Activated CD4-positive, alpha-beta T cell treated with anti-CD3 and anti-CD28 coated beads for 24 hours (primary cell): ENCODE results near the gene ADCY7.

Source experiments
- DNase-seq, 2 donors: peaks; one replicate each; pipeline ENCODE4 v3.0.0-alpha.2; 2020; ENCODE audit warnings: low read depth in 2 of 2

ADCY7 gene

DNA sequence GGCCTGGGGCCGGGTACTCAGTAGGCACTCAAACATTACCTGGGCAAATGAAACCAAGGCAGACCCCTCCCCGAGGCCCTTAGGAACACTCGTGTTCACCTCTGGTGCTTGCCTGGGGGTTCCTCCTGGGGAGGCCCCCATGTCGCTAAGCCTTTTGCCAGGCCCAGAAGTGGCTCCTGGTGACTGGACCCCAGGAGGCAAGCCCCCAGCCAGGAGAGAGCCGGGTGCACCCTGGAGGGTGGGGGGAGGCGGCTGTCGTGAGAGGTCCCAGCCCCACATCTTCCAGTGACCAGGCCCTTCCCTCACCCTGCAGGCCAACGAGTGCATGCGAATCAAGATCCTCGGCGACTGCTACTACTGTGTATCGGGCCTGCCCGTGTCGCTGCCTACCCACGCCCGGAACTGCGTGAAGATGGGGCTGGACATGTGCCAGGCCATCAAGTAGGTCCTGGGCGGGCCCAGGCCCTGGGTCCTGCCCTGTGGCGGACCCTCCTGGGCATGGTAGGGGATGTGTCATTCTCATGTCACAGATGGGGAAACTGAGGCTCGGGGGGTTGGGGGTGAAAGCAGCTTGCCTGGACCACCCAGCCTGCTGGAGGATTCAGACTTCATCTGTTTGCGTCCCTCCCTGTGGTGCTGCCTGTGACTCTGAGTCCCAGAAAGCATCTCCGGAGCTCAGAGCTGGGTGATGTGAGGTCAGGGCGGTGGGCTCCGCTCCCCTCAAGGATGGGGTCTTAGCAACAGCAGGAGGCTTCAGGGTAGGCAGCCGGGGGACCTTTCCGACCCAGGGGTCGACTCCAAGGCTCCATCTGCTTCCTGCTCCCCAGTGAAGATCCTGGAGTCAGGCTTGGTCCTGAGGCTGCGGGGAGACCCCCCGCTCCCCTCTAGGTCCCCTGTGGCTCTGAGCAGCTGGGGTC lies 32.5 kb downstream of the ADCY7 start:
- DNase-seq: no peak

DNA sequence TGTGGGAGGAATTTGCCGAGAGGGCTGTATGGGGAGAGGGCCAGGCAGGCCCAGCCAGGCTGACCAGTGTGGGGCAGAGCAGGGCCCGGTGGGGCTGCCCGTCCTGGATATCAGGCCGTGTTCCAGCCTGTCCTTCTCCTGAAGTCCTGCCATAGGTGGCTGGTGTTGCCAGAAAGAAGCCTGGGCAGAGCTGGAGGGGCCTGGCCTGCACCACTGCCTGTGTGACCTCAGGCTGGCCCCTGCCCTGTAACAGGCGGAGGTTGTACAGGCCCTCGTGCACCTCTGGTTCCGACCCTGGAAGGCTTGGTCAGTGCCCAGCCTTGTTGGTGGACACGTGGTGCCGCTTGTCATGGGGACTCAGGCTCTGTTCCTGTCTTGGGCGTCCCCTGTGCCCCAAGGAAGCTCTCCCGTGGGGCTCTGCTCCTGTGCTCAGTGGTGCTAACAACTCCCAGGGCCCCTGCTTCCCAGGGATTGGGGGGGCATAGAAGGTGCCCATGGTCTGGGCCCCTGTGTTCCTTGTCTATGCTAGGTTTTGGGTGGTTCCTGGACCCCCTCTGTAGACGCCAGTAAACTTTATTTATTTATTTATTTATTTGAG lies 33.3 kb downstream of the ADCY7 start:
- DNase-seq: no peak

DNA sequence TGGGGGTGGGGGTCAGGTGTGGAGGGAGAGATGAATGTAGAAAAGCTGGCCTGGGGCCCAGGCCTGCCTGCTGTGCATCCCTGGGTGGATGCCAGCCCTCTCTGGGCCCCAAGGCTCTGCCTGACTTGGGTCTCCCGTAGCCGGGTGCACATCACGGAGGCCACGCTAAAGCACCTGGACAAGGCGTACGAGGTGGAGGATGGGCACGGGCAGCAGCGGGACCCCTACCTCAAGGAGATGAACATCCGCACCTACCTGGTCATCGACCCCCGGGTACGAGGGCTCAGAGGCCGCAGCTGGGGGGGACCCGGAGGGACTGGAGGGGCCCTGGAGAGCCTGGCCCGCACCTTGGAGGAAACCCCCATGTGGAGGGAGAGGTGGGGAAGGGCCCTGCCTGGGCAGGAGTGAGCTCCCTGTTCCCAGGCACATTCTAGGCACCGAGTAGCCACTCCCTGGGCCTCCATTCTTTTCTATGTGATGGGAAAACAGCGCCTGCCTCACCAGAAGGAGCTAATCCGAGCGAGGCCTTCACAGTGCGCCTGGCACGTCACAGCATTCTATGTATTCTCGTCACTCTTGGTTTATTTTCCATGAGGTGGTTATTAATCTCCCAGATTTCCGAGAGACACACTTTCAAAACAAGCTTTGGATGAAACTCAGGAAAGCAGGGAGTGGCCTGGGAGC lies 34.7 kb downstream of the ADCY7 start:
- no peak for DNase-seq

DNA sequence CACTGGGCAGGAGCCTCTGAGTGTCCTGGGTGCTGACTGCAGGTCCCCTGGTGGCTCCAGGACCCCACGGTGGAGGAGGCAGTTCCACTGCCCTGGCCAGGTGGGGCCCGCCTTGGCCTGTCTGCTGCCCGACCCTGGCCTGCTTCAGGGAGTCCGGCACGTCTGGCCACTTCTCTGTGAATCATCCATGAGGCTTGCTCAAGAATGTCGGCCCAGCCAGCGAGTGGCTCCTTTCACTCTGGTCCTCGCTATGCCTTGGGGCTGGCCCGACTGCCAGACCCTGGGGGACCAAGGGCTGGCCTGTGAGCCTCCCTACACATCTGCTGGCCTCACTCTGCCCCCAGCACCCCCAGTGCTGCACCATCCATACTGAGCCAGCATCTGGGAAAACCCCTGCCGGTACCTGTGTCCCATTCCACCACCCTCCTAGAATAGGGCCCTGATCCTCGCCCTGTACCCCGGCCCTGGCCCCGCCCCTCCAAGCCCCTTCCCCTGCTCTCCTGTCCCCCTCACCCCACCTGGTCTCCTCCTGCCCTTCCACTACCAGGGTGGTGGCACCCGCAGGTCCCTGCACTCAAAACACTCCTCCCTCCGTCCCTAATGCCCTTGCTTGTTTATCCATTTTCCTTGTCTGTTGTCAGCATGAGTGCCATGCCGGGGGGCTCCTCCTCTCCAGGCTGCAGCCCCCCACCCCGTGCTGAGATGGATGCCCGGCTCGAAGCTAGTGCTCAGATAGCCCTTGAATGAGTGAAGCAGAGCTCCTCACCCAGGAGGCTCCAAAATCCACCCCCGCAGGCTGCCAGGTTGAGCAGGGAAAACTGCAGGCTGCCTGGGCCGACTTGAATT lies 35.5 kb downstream of the ADCY7 start:
- DNase-seq: no peak

DNA sequence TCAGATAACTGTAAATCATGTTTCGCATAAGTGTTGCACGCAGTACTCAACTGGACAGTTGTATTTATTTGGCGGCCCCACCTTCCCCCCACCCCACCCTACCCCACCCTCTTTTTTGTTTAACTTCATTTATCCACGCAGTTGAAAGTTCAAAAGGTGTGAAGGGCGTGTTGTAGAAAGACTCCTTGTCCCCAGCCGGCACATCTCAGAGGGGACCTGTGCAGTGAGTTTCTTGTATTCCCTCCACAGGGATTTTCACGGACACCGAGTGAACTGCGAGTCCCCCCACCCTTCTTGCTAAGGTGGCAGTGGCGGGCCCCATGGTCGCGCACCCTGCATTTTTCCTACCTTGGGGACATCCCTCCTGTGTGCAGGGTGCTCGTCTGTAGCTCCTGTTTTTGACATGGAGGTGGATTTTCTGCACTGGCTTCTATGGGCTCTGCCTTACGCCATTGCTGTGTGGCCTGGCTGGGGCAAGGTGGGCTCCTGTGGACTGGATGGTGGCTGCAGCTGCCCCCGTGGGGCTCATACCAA lies 36.2 kb downstream of the ADCY7 start:
- no peak for DNase-seq

DNA sequence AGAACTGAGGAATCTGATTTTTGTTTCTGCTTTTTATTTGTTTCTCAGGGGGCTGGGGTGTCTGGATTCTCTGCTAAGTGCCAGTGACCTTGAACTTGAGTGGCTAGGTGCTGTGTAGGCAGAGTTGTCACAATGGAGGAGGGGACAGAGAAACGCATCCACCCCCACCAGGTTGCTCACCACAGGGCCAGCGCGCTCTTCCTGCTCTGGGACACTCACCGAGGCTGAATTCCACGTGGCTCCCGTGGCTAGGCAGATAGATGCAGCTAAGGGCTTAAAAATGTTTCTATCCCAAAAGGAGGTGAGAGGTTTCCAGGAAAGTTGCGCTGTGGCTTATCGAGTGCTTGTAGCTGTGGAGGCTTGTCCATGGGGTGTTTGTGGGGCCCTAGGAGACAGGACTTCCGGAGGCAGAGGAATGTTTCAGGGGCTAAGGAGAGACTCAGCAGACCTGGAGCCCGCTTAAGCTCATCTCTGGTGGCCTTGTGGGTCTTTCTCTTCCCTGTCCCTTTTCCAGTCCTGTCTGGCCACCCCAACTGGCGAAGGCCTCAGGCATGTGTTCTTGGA lies 36.8 kb downstream of the ADCY7 start:
- no peak for DNase-seq

DNA sequence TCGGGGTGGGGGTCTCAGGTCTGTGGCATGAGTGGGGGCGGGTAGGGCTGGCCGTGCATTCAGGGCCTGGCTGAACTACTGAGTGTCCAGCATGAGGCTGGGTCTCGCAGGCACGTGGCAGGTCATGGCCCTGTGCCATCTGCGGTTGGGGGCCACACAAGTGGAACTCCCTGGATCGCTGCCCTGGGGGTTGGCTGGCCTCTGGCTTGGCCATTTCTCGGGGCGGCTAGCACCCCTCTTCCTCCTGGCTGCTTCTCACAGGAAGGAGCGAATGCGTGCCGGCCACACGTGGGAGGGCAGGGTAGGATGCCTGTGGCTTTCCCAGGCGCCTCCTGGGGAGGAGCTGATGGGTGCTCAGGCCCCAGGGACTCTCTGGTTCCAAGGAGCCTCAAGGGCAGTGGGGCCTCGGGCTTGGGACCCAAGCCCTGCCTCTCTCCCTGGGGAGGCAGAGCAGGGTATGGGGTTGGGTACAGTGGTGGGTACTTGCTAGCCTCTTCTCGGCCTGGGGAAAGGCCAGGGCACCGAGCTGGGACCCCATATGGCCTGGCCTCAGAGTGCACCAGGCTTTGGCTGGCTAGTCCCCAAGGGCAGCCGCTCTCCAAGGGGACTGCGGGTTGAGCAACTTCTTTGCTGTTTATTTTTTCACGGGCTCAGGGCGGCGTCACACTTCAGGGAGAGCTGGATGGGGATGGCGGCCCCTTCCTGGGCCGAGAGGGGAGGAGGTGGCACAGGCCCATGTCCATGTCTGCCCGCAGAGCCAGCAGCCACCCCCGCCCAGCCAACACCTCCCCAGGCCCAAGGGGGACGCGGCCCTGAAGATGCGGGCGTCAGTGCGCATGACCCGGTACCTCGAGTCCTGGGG lies 37.5 kb downstream of the ADCY7 start:
- DNase-seq: no peak

DNA sequence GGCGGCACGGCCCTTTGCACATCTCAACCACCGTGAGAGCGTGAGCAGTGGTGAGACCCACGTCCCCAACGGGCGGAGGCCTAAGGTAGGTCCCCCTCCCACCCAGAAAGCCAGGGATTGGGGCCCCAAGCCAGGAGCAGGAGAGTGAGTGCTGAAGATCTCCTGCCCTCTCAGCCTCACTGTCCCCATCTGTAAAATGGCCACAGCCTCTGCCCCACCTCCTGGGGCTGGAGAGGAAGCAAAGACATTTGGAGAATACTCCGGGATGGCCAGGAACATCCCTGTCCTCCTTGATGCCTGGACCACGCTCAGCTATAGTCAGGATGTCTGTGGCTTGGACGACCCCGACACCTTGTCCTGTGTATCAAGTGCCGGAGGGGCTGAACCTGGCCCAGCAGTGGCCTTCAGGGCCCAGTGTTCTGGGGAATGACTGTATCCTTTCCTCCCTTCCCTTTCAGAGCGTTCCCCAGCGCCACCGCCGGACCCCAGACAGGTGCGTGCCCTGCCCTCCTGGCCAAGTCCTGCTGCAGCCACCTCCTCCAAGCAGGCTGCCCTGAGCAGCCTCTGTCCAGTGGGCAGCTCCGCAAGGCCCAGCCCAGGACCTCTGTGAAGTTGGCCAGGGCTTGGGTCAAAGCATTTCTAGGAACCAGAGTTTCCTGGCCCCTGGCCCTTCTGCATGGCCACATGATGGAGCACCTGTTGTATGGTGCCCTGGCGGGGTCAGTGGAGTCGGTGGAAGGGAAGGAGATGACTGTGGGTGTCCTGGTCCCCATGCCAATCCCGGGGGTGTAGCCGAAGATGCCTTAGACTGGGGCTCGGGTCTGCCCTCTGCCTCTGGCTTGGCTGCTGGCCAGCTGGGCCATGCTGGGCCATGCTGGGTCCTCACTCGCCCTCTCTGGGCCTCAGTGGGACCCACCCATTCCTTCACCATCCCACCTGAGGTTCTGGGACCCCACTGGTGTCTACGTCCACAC lies 38.4 kb downstream of the ADCY7 start:
- no peak for DNase-seq

DNA sequence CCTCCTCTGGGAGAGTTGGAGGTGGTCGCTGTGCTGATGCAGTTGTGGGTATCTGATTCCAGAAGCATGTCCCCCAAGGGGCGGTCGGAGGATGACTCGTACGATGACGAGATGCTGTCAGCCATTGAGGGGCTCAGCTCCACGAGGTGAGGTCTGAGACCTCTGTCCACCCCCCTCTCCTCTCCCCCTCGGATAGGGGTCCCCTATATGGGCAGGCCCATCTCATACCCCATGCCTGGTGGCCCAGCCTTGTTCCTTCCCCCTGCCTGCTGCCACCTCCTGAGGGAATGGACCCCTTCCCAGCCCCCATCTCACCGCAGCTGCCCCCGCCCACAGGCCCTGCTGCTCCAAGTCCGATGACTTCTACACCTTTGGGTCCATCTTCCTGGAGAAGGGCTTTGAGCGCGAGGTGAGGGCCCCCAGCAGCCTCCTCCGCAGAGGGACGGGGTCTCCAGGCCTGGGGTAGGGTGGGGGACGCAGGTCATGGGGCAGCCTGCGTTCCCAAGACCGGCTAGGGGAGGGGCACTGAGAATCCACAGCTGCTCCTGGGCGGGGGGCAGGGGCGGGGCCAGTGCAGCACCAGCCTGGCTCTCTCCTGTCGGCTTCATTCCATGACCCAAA lies 39.2 kb downstream of the ADCY7 start:
- no peak for DNase-seq

DNA sequence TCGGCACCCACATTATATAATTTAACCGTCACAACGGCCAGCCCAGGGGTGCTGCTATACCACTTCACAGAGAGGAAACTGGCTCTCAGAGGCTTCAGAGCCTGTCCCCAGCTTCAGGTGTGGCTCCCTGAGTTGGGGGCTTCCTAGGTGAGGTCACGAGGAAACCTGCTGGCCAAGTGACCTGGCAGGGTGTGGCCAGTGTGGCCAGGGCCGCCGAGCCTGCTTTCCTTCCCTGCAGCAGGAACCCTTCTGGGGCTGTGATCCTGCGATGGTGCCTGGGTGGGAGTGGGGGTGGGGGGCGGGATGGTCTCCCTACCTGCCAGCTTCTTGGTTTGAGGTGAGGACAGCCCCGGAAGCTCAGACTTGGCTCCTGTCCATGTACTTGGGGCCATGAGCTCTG lies 39.9 kb downstream of the ADCY7 start:
- DNase-seq: no peak

DNA sequence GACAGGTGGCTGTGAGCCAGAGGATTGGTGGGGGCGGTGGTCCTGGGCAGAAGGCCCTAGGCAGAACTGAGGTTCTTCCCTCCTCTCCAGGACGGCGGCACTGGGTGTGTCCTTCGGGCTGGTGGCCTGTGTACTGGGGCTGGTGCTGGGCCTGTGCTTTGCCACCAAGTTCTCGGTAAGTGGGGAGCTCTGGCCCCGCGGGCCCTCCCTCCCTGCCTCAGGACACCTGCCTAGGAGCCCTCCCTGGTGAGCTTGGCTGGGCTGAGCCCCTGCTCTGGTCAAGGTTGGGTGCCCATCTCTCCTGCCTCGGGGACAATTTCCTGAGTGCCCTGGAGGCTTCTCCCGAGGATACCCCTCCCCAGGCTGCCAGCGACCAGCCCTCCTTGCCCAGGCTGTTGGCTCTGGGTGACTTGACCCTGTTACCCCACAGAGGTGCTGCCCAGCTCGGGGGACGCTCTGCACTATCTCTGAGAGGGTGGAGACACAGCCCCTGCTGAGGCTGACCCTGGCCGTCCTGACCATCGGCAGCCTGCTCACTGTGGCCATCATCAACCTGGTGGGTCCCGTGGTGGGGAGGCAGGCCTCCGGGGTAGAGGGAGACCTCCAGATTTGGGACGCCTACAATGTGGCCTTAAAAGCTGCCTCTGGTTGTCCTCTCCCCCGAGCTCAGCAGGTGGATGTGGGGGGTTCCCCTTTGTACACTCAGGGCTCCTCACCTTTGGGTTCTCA lies 42.0 kb downstream of the ADCY7 start:
- no peak for DNase-seq

DNA sequence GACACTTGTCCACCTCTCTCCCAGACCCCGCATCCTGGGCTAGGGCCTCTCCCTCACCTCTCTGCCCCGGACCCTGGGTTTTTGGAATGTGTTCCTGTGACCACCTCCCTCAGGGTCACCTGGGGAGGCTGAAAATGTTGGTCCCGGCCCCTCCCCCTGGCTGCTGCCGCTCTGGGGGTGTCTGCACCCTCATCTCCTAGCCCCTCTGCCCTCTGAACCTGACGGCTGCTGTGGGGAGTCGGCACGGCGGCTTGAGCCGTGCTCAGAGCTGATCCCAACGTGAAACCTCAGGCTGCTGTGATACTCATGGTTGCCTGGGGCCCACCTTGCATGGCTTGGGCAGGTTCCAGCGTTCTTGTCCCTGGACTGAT lies 42.8 kb downstream of the ADCY7 start:
- no peak for DNase-seq

DNA sequence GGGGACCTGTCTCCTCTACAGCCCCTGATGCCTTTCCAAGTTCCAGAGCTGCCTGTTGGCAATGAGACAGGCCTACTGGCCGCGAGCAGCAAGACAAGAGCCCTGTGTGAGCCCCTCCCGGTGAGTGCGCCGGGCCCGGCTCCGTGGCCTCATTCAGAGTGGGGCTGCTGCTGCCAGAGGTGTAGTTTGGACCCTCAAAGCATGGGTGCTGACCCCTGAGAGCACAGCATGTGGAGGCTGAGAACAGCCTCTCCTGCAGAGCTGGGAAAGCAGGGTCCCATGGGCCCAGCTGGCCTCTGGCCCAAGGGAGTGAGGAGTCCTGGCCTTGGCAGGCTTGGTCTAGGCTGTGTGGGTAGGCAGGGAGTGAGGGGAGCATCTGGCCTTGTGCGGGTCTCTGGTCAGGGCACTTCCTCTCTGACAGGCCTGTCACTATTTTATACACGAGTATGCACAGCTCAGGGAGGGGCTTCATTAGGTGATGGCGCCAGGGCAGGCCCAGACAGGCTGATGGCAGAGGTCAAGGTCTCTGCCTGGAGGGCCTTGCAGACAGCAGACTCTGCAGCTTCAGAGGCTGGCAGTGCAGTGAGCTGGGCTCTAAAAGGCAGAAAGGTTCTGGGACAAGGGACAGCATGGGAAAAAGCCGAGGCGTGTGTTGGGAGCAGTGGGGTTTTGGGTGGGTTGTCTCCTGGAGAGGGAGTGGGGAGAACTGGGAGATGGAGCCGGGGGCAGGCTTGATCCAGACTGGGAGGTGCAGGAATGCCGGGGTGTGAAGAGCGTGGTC lies 43.4 kb downstream of the ADCY7 start:
- no peak for DNase-seq

DNA sequence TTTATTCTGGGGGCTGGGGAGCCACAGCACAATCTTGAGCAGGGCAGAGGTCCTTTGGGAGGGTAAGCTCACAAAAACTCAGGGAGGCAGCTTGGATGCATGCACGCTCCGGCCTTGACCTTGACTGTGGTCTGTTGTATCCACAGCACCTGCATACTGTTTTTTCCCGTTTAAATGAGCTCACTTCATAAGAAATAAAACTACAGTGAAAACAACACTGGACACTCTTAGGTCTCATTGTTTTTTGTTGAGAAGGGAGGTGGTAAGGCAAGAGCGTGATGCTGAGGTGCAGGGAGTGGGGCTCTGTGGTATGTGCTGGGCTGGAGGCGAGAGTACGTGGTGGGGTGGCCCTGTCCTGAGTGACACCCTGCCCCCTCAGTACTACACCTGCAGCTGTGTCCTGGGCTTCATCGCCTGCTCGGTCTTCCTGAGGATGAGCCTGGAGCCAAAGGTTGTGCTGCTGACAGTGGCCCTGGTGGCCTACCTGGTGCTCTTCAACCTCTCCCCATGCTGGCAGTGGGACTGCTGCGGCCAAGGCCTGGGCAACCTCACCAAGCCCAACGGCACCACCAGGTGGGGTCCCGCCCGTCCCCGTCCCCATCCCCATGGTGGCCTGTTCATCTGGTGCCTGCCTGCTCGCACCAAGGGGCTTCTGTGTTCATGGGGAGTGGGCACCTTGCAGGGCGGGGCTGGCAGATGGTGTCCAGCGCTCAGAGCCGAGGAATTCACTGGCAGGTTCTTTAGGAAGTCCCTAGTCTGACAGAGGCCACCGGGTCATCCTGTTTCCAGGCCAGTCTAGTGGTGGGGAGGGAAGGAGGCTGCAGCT lies 44.2 kb downstream of the ADCY7 start:
- no peak for DNase-seq

DNA sequence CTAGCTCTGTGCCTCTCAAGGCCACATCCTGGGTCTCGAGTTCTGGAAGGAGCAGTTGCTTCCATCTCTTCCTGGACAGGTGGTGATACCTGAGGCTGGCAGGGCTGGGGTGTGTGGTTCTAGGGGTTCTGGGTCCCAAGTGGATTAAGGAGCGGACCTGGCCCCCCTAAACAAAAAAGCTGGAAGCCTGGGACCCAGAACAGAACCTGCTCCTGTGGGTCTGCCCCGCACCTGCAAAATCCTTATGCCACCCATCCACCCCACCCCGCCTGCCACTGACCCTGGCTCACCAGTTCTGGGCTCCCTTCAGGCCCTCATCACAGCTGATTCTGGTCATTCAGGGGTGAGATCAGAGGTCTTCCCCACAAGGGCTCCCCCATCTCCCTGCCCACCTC lies 44.8 kb downstream of the ADCY7 start:
- no peak for DNase-seq

DNA sequence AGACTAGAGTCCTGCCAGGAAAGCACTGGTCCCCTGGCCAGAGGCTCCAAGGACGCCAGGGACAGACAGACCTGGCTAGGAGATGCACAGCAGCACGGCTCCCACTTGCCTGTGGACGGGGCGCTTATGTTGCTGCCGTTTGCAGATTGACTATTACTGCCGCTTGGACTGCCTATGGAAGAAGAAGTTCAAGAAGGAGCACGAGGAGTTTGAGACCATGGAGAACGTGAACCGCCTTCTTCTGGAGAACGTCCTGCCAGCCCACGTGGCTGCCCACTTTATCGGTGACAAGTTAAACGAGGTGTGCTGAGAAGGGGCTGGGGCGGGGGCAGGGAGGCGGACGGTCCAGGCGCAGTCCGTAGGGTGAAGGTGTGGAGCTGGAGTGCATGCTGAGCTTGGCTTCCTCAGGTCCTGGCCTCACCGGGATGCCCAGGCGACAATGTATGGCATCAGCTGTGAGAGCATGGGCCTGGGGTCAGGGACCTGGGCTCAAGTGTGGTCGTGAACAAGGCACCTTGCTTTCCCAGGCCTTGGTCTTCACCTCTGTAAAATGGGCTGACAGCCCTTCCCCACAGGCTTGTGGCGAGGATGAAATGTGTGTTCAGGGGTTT lies 45.6 kb downstream of the ADCY7 start:
- no peak for DNase-seq
